ENCODE measurements around the gene BTBD19. TPM values are rescaled to one million over a fixed set of nuclear protein-coding genes. Genes with fewer than 3 reads are reported as not detected.
A peak's percentile ranks its signal among the peaks of the same experiment; 100 is the strongest.

The BTBD19 gene
- total RNA-seq, 1 donor from 2014 or later, result 30.6 TPM

GRCh38 chr1:44819608-44820327 lies 11.4 kb downstream of the BTBD19 start:
- Histone ChIP-seq H3K79me2 (ENCODE audit: insufficient read depth, low read length) (no peaks in the 10 kb centered on the region), H4K20me1 (ENCODE audit: insufficient read depth, low read length) (no peaks in the 10 kb centered on the region), H2AFZ (ENCODE audit: low read depth, low read length) (peak overlapping the region; percentile 83), H3K36me3 (ENCODE audit: insufficient read depth, low read length) (peaks cover 13% of the 10 kb centered on the region), H3K27ac (ENCODE audit: low read depth, low read length) (peak overlapping the region; percentile 99), H3K4me3 (ENCODE audit: insufficient read depth, low read depth, low read length) (peak overlapping the region; percentile 60), H3K9me3 (ENCODE audit: insufficient read depth, low read depth, low read length) (no peaks in the 10 kb centered on the region), H3K9ac (ENCODE audit: low read length) (peak overlapping the region; percentile 94), H3K4me2 (ENCODE audit: low read length) (peak overlapping the region; percentile 84), H3K27me3 (ENCODE audit: insufficient read depth, low read length) (no peaks in the 10 kb centered on the region), H3K4me1 (ENCODE audit: insufficient read depth, low read length) (peaks cover 13% of the 10 kb centered on the region)
- Mint-ChIP-seq H3K9me3 (ENCODE audit: unreplicated experiment) (peaks cover 3% of the 10 kb centered on the region), H3K4me1 (ENCODE audit: low read depth, unreplicated experiment) (peaks cover 15% of the 10 kb centered on the region), H3K36me3 (ENCODE audit: low read depth, unreplicated experiment) (peaks cover 10% of the 10 kb centered on the region), H3K4me3 (ENCODE audit: unreplicated experiment) (peak overlapping the region; percentile 81), H3K27me3 (ENCODE audit: low read depth, unreplicated experiment) (peaks cover 2% of the 10 kb centered on the region), H3K27ac (ENCODE audit: unreplicated experiment) (peak overlapping the region; percentile 99)
- TF ChIP-seq CTCF (IDR thresholded peaks at IDR 0.05; ENCODE audit: insufficient read depth, low read depth, low read length), result no peak
- no peak for TF ChIP-seq EZH2 (IDR thresholded peaks at IDR 0.05; ENCODE audit: insufficient read depth, low read length)
- DNase-seq (ENCODE audit: low read depth) (peak; percentile 94), FAIRE-seq (peak; percentile 39)

GRCh38 chr1:44820328-44821239 lies 12.3 kb downstream of the BTBD19 start:
- FAIRE-seq, result no peak
- peaks cover 3% of the 10 kb centered on the region for H3K9me3 Mint-ChIP-seq (ENCODE audit: unreplicated experiment)

More at GRCh38 chr1:44820328-44821239, 12.3 kb downstream of the BTBD19 start:
- Mint-ChIP-seq H3K27me3 (ENCODE audit: low read depth, unreplicated experiment) (peaks cover 2% of the 10 kb centered on the region), H3K36me3 (ENCODE audit: low read depth, unreplicated experiment) (peaks cover 3% of the 10 kb centered on the region), H3K4me3 (ENCODE audit: unreplicated experiment) (peak overlapping the region; percentile 81), H3K27ac (ENCODE audit: unreplicated experiment) (peak overlapping the region; percentile 99), H3K4me1 (ENCODE audit: low read depth, unreplicated experiment) (peaks cover 8% of the 10 kb centered on the region)
- H3K27me3 ChIP-seq (ENCODE audit: insufficient read depth, low read length), result no peaks in the 10 kb centered on the region
- peaks cover 6% of the 10 kb centered on the region for H3K36me3 ChIP-seq (ENCODE audit: insufficient read depth, low read length)
- H4K20me1 ChIP-seq (ENCODE audit: insufficient read depth, low read length), result no peaks in the 10 kb centered on the region
- H3K79me2 ChIP-seq (ENCODE audit: insufficient read depth, low read length), result no peaks in the 10 kb centered on the region
- H3K4me3 ChIP-seq (ENCODE audit: insufficient read depth, low read depth, low read length), result peak overlapping the region; percentile 60
- H3K4me1 ChIP-seq (ENCODE audit: insufficient read depth, low read length), result peaks cover 11% of the 10 kb centered on the region
- H3K9me3 ChIP-seq (ENCODE audit: insufficient read depth, low read depth, low read length), result no peaks in the 10 kb centered on the region
- H3K27ac ChIP-seq (ENCODE audit: low read depth, low read length), result peak overlapping the region; percentile 99
- H2AFZ ChIP-seq (ENCODE audit: low read depth, low read length), result peak overlapping the region; percentile 83
- H3K4me2 ChIP-seq (ENCODE audit: low read length), result peak overlapping the region; percentile 84
- H3K9ac ChIP-seq (ENCODE audit: low read length), result peak overlapping the region; percentile 94
- no peak for DNase-seq (ENCODE audit: low read depth)
- TF ChIP-seq CTCF (IDR thresholded peaks at IDR 0.05; ENCODE audit: insufficient read depth, low read depth, low read length) (no peak), EZH2 (IDR thresholded peaks at IDR 0.05; ENCODE audit: insufficient read depth, low read length) (no peak)
